Activated naive CD4-positive, alpha-beta T cell treated with anti-CD3 and anti-CD28 coated beads for 36 hours (primary cell): ENCODE results near the gene PLPPR3. TPM values are rescaled to one million over a fixed set of nuclear protein-coding genes. Genes with fewer than 3 reads are reported as not detected.
A peak's percentile ranks its signal among the peaks of the same experiment; 100 is the strongest.

Experiments used
- CTCF ChIA-PET: fragments of 350-600 bp; sonication (Branson Sonifier 250); formaldehyde crosslinking; loops from one replicate; lab custom pipeline; 2021; ENCODE audit warnings: antibody characterized with exemption; lab: Charles Lee
- DNase-seq: peaks from one replicate; pipeline ENCODE4 v3.0.0-alpha.2; 2020
- H3K27ac Mint-ChIP-seq: one replicate; pipeline ENCODE4 v1.8.0; 2021; ENCODE audit warnings: mild to moderate bottlenecking, mixed read lengths
- H3K27me3 Mint-ChIP-seq: one replicate; pipeline ENCODE4 v1.8.0; 2021; ENCODE audit warnings: low read depth, mixed read lengths
- H3K36me3 Mint-ChIP-seq: one replicate; pipeline ENCODE4 v1.8.0; 2021; ENCODE audit warnings: low read depth, mixed read lengths
- H3K4me1 Mint-ChIP-seq: one replicate; pipeline ENCODE4 v1.8.0; 2021; ENCODE audit warnings: low read depth, mixed read lengths
- H3K4me3 Mint-ChIP-seq: one replicate; pipeline ENCODE4 v1.8.0; 2021; ENCODE audit warnings: mild to moderate bottlenecking, moderate library complexity, mixed read lengths
- H3K9me3 Mint-ChIP-seq: one replicate; pipeline ENCODE4 v1.8.0; 2021; ENCODE audit warnings: mixed read lengths
- intact Hi-C: fragments of 100-400 bp; cut with micrococcal nuclease; formaldehyde crosslinking; loops from one replicate; pipeline ENCODE4 v1.15.1; 2023
- total RNA-seq, 2 experiments: library from RNA; stranded (reverse); gene quantifications; one replicate each; pipeline ENCODE4 v1.2.3, GENCODE V29; 2021

The PLPPR3 gene
- total RNA-seq, 2 experiments from 2014 or later, result not detected

GRCh38 chr19:778910-779653 is 42.7 kb downstream of the PLPPR3 start:
- no peaks in the 10 kb centered on the region for H3K4me1 Mint-ChIP-seq
- no peaks in the 10 kb centered on the region for H3K27me3 Mint-ChIP-seq

GRCh38 chr19:776549-776948 is 45.2 kb downstream of the PLPPR3 start:
- intact Hi-C loops, result no loop called here

More at GRCh38 chr19:778910-779653, 42.7 kb downstream of the PLPPR3 start:
- Mint-ChIP-seq H3K9me3 (no peaks in the 10 kb centered on the region), H3K4me3 (no peak overlapping the region), H3K27ac (no peak overlapping the region), H3K36me3 (no peaks in the 10 kb centered on the region)
- DNase-seq, result no peak
- intact Hi-C loops, result no loop called here
- CTCF ChIA-PET, result interaction anchor here (0.6 kb wide), 1 partner anchor 38 kb away, joined by 3 read pairs; no protein-coding TSS in a partner anchor

GRCh38 chr19:772730-773436 is 48.9 kb downstream of the PLPPR3 start:
- Mint-ChIP-seq H3K36me3 (no peaks in the 10 kb centered on the region), H3K27me3 (no peaks in the 10 kb centered on the region), H3K4me1 (peaks cover 3% of the 10 kb centered on the region), H3K27ac (no peak overlapping the region), H3K4me3 (no peak overlapping the region), H3K9me3 (no peaks in the 10 kb centered on the region)
- intact Hi-C loops, result no loop called here
- DNase-seq, result no peak
- CTCF ChIA-PET, result interaction anchor here (0.6 to 1.6 kb wide), 6 partner anchors 20 to 148 kb away, joined by 3 to 4 read pairs (median 3); no protein-coding TSS in a partner anchor

More at GRCh38 chr19:776549-776948, 45.2 kb downstream of the PLPPR3 start:
- CTCF ChIA-PET, result interaction anchor here (0.7 kb wide), 1 partner anchor 87 kb away, joined by 6 read pairs; no protein-coding TSS in a partner anchor
- Mint-ChIP-seq H3K9me3 (no peaks in the 10 kb centered on the region), H3K27me3 (no peaks in the 10 kb centered on the region), H3K4me1 (no peaks in the 10 kb centered on the region), H3K27ac (no peak overlapping the region), H3K36me3 (no peaks in the 10 kb centered on the region), H3K4me3 (no peak overlapping the region)
- DNase-seq, result no peak

- DNase-seq, result no peak
- Mint-ChIP-seq H3K27me3 (no peaks in the 10 kb centered on the region), H3K36me3 (no peaks in the 10 kb centered on the region), H3K4me1 (peaks cover 3% of the 10 kb centered on the region), H3K27ac (no peak overlapping the region), H3K4me3 (no peak overlapping the region), H3K9me3 (no peaks in the 10 kb centered on the region)
- CTCF ChIA-PET, result interaction anchor here (0.6 to 1.6 kb wide), 3 partner anchors 87 to 137 kb away, joined by 3 to 4 read pairs (median 3); no protein-coding TSS in a partner anchor
- intact Hi-C loops, result no loop called here
Measured at GRCh38 chr19:772063-772462, 49.7 kb downstream of the PLPPR3 start.

- no peaks in the 10 kb centered on the region for H3K9me3 Mint-ChIP-seq
- H3K4me1 Mint-ChIP-seq, result peaks cover 3% of the 10 kb centered on the region
- no peak overlapping the region for H3K4me3 Mint-ChIP-seq
- H3K27me3 Mint-ChIP-seq, result no peaks in the 10 kb centered on the region
- CTCF ChIA-PET, result interaction anchor here (1.0 to 2.4 kb wide), 4 partner anchors 11 to 93 kb away, joined by 3 to 8 read pairs (median 6); no protein-coding TSS in a partner anchor
- H3K36me3 Mint-ChIP-seq, result no peaks in the 10 kb centered on the region
- H3K27ac Mint-ChIP-seq, result no peak overlapping the region
- DNase-seq, result peak; percentile 65
- intact Hi-C loops, result loop anchor here (2.0 kb wide), 2 partner anchors 25 to 211 kb away; partner anchors contain the start of gene PTBP1
Measured at GRCh38 chr19:771332-771785, 50.4 kb downstream of the PLPPR3 start.

GRCh38 chr19:769616-770015 is 52.1 kb downstream of the PLPPR3 start:
- no peaks in the 10 kb centered on the region for H3K36me3 Mint-ChIP-seq
- no peaks in the 10 kb centered on the region for H3K27me3 Mint-ChIP-seq
- intact Hi-C loops, result loop anchor here (1.0 to 2.0 kb wide), 5 partner anchors 27 to 232 kb away; partner anchors contain the start of gene PTBP1
- no peak overlapping the region for H3K4me3 Mint-ChIP-seq
- H3K27ac Mint-ChIP-seq, result no peak overlapping the region
- CTCF ChIA-PET, result interaction anchor here (0.6 to 2.4 kb wide), 6 partner anchors 9 to 237 kb away, joined by 3 to 7 read pairs (median 4); no protein-coding TSS in a partner anchor
- H3K4me1 Mint-ChIP-seq, result peaks cover 3% of the 10 kb centered on the region
- no peaks in the 10 kb centered on the region for H3K9me3 Mint-ChIP-seq
- no peak for DNase-seq

GRCh38 chr19:768424-768823 is 53.3 kb downstream of the PLPPR3 start:
- no peaks in the 10 kb centered on the region for H3K36me3 Mint-ChIP-seq
- no peak overlapping the region for H3K27ac Mint-ChIP-seq
- H3K4me1 Mint-ChIP-seq, result peaks cover 3% of the 10 kb centered on the region
- H3K4me3 Mint-ChIP-seq, result no peak overlapping the region
- CTCF ChIA-PET, result interaction anchor here (0.6 kb wide), 2 partner anchors 10 to 213 kb away, joined by 3 read pairs; no protein-coding TSS in a partner anchor
- no peaks in the 10 kb centered on the region for H3K9me3 Mint-ChIP-seq
- intact Hi-C loops, result no loop called here
- DNase-seq, result no peak
- no peaks in the 10 kb centered on the region for H3K27me3 Mint-ChIP-seq

- CTCF ChIA-PET, result interaction anchor here (0.6 kb wide), 1 partner anchor 80 kb away, joined by 3 read pairs; no protein-coding TSS in a partner anchor
- H3K4me3 Mint-ChIP-seq, result no peak overlapping the region
- intact Hi-C loops, result no loop called here
- no peaks in the 10 kb centered on the region for H3K9me3 Mint-ChIP-seq
- no peak for DNase-seq
- no peaks in the 10 kb centered on the region for H3K27me3 Mint-ChIP-seq
- H3K27ac Mint-ChIP-seq, result no peak overlapping the region
- no peaks in the 10 kb centered on the region for H3K36me3 Mint-ChIP-seq
- peaks cover 1% of the 10 kb centered on the region for H3K4me1 Mint-ChIP-seq
Measured at GRCh38 chr19:765179-765738, 56.5 kb downstream of the PLPPR3 start.

GRCh38 chr19:764301-764700 is 57.5 kb downstream of the PLPPR3 start:
- CTCF ChIA-PET, result no interaction called here
- H3K4me1 Mint-ChIP-seq, result no peaks in the 10 kb centered on the region
- no peaks in the 10 kb centered on the region for H3K27me3 Mint-ChIP-seq
- intact Hi-C loops, result no loop called here
- H3K4me3 Mint-ChIP-seq, result no peak overlapping the region
- no peak for DNase-seq
- H3K36me3 Mint-ChIP-seq, result no peaks in the 10 kb centered on the region
- H3K27ac Mint-ChIP-seq, result no peak overlapping the region
- H3K9me3 Mint-ChIP-seq, result peaks cover 4% of the 10 kb centered on the region

GRCh38 chr19:763869-764268 is 57.9 kb downstream of the PLPPR3 start:
- H3K4me1 Mint-ChIP-seq, result no peaks in the 10 kb centered on the region
- DNase-seq, result no peak
- peaks cover 4% of the 10 kb centered on the region for H3K9me3 Mint-ChIP-seq
- no peaks in the 10 kb centered on the region for H3K27me3 Mint-ChIP-seq
- H3K4me3 Mint-ChIP-seq, result no peak overlapping the region
- intact Hi-C loops, result no loop called here
- CTCF ChIA-PET, result no interaction called here
- no peak overlapping the region for H3K27ac Mint-ChIP-seq
- no peaks in the 10 kb centered on the region for H3K36me3 Mint-ChIP-seq

- H3K27ac Mint-ChIP-seq, result no peak overlapping the region
- H3K36me3 Mint-ChIP-seq, result no peaks in the 10 kb centered on the region
- peaks cover 4% of the 10 kb centered on the region for H3K9me3 Mint-ChIP-seq
- no peak for DNase-seq
- CTCF ChIA-PET, result no interaction called here
- H3K27me3 Mint-ChIP-seq, result no peaks in the 10 kb centered on the region
- intact Hi-C loops, result no loop called here
- no peak overlapping the region for H3K4me3 Mint-ChIP-seq
- no peaks in the 10 kb centered on the region for H3K4me1 Mint-ChIP-seq
Measured at GRCh38 chr19:763181-763580, 58.6 kb downstream of the PLPPR3 start.
